ENCODE measurements around the gene LARP4.
"Not testable (repeated sequence)": the region's sequence is repeated elsewhere in the genome, so short reads cannot be mapped to it uniquely, and the experiment has no call there.

The LARP4 gene

GRCh38 chr12:50375802-50376201 is 24.9 kb upstream of the LARP4 start:
- Histone ChIP-seq H3K4me3 (ENCODE audit: low read depth, low read length) (no peak overlapping the region), H3K9me3 (ENCODE audit: control insufficient read depth, insufficient read depth, low read length) (no peaks in the 10 kb centered on the region), H3K36me3 (ENCODE audit: control insufficient read depth, insufficient read depth, low read length) (no peaks in the 10 kb centered on the region), H3K9ac (ENCODE audit: low read depth, low read length) (no peak overlapping the region), H3K27ac (ENCODE audit: low read depth, low read length) (no peak overlapping the region), H3K4me1 (ENCODE audit: control insufficient read depth, insufficient read depth, low read length) (no peaks in the 10 kb centered on the region), H3K27me3 (ENCODE audit: control insufficient read depth, insufficient read depth, low read length) (no peaks in the 10 kb centered on the region)

GRCh38 chr12:50380761-50381325 is 19.8 kb upstream of the LARP4 start:
- Histone ChIP-seq H3K9me3 (ENCODE audit: control insufficient read depth, insufficient read depth, low read length) (no peaks in the 10 kb centered on the region), H3K4me1 (ENCODE audit: control insufficient read depth, insufficient read depth, low read length) (no peaks in the 10 kb centered on the region), H3K27me3 (ENCODE audit: control insufficient read depth, insufficient read depth, low read length) (no peaks in the 10 kb centered on the region), H3K9ac (ENCODE audit: low read depth, low read length) (no peak overlapping the region), H3K36me3 (ENCODE audit: control insufficient read depth, insufficient read depth, low read length) (no peaks in the 10 kb centered on the region), H3K4me3 (ENCODE audit: low read depth, low read length) (no peak overlapping the region), H3K27ac (ENCODE audit: low read depth, low read length) (no peak overlapping the region)

GRCh38 chr12:50387487-50387886 is 13.2 kb upstream of the LARP4 start:
- Histone ChIP-seq H3K27me3 (ENCODE audit: control insufficient read depth, insufficient read depth, low read length) (no peaks in the 10 kb centered on the region), H3K36me3 (ENCODE audit: control insufficient read depth, insufficient read depth, low read length) (no peaks in the 10 kb centered on the region), H3K4me3 (ENCODE audit: low read depth, low read length) (peak overlapping the region; percentile 35; the same call in 1 of the 2 replicates), H3K4me1 (ENCODE audit: control insufficient read depth, insufficient read depth, low read length) (peaks cover 15% of the 10 kb centered on the region), H3K9ac (ENCODE audit: low read depth, low read length) (0 out of 2 replicates have a peak overlapping the region, but pooled peaks have one; percentile 39), H3K27ac (ENCODE audit: low read depth, low read length) (peak overlapping the region; percentile 56), H3K9me3 (ENCODE audit: control insufficient read depth, insufficient read depth, low read length) (no peaks in the 10 kb centered on the region)

GRCh38 chr12:50387972-50388478 is 12.7 kb upstream of the LARP4 start:
- Histone ChIP-seq H3K36me3 (ENCODE audit: control insufficient read depth, insufficient read depth, low read length) (no peaks in the 10 kb centered on the region), H3K27ac (ENCODE audit: low read depth, low read length) (peak overlapping the region; percentile 56), H3K4me1 (ENCODE audit: control insufficient read depth, insufficient read depth, low read length) (peaks cover 15% of the 10 kb centered on the region), H3K4me3 (ENCODE audit: low read depth, low read length) (peak overlapping the region; percentile 35; the same call in 1 of the 2 replicates), H3K9ac (ENCODE audit: low read depth, low read length) (0 out of 2 replicates have a peak overlapping the region, but pooled peaks have one; percentile 39), H3K27me3 (ENCODE audit: control insufficient read depth, insufficient read depth, low read length) (no peaks in the 10 kb centered on the region), H3K9me3 (ENCODE audit: control insufficient read depth, insufficient read depth, low read length) (no peaks in the 10 kb centered on the region)

- H3K27me3 ChIP-seq (ENCODE audit: control insufficient read depth, insufficient read depth, low read length); H3K27ac ChIP-seq (ENCODE audit: low read depth, low read length); H3K9ac ChIP-seq (ENCODE audit: low read depth, low read length); H3K4me3 ChIP-seq (ENCODE audit: low read depth, low read length); H3K9me3 ChIP-seq (ENCODE audit: control insufficient read depth, insufficient read depth, low read length); H3K36me3 ChIP-seq (ENCODE audit: control insufficient read depth, insufficient read depth, low read length): not testable (repeated sequence)
- H3K4me1 ChIP-seq (ENCODE audit: control insufficient read depth, insufficient read depth, low read length), result peaks cover 15% of the 10 kb centered on the region
These were observed 11.9 kb upstream of the LARP4 start for GRCh38 chr12:50388793-50389192.

GRCh38 chr12:50390316-50390741 is 10.4 kb upstream of the LARP4 start:
- Histone ChIP-seq H3K9me3 (ENCODE audit: control insufficient read depth, insufficient read depth, low read length) (no peaks in the 10 kb centered on the region), H3K27ac (ENCODE audit: low read depth, low read length) (no peak overlapping the region), H3K36me3 (ENCODE audit: control insufficient read depth, insufficient read depth, low read length) (no peaks in the 10 kb centered on the region), H3K27me3 (ENCODE audit: control insufficient read depth, insufficient read depth, low read length) (no peaks in the 10 kb centered on the region), H3K4me3 (ENCODE audit: low read depth, low read length) (no peak overlapping the region), H3K4me1 (ENCODE audit: control insufficient read depth, insufficient read depth, low read length) (peaks cover 15% of the 10 kb centered on the region), H3K9ac (ENCODE audit: low read depth, low read length) (no peak overlapping the region)

- Histone ChIP-seq H3K27ac (ENCODE audit: low read depth, low read length) (no peak overlapping the region), H3K9ac (ENCODE audit: low read depth, low read length) (no peak overlapping the region), H3K4me1 (ENCODE audit: control insufficient read depth, insufficient read depth, low read length) (no peaks in the 10 kb centered on the region), H3K4me3 (ENCODE audit: low read depth, low read length) (no peak overlapping the region), H3K9me3 (ENCODE audit: control insufficient read depth, insufficient read depth, low read length) (no peaks in the 10 kb centered on the region), H3K36me3 (ENCODE audit: control insufficient read depth, insufficient read depth, low read length) (no peaks in the 10 kb centered on the region), H3K27me3 (ENCODE audit: control insufficient read depth, insufficient read depth, low read length) (no peaks in the 10 kb centered on the region)
These were observed 6.1 kb upstream of the LARP4 start for GRCh38 chr12:50394469-50395029.

GRCh38 chr12:50397117-50397650 is 3.5 kb upstream of the LARP4 start:
- no peaks in the 10 kb centered on the region for H3K9me3 ChIP-seq (ENCODE audit: control insufficient read depth, insufficient read depth, low read length)
- H3K36me3 ChIP-seq (ENCODE audit: control insufficient read depth, insufficient read depth, low read length), result no peaks in the 10 kb centered on the region
- H3K4me1 ChIP-seq (ENCODE audit: control insufficient read depth, insufficient read depth, low read length), result peaks cover 3% of the 10 kb centered on the region; the same call in 1 of the 2 replicates
- no peak overlapping the region for H3K9ac ChIP-seq (ENCODE audit: low read depth, low read length)
- H3K27me3 ChIP-seq (ENCODE audit: control insufficient read depth, insufficient read depth, low read length), result no peaks in the 10 kb centered on the region
- H3K27ac ChIP-seq (ENCODE audit: low read depth, low read length), result no peak overlapping the region
- no peak overlapping the region for H3K4me3 ChIP-seq (ENCODE audit: low read depth, low read length)

GRCh38 chr12:50398931-50399330 is 1.8 kb upstream of the LARP4 start:
- Histone ChIP-seq H3K4me3 (ENCODE audit: low read depth, low read length) (no peak overlapping the region), H3K27ac (ENCODE audit: low read depth, low read length) (no peak overlapping the region), H3K9me3 (ENCODE audit: control insufficient read depth, insufficient read depth, low read length) (no peaks in the 10 kb centered on the region), H3K36me3 (ENCODE audit: control insufficient read depth, insufficient read depth, low read length) (peaks cover 5% of the 10 kb centered on the region; the same call in 1 of the 2 replicates), H3K27me3 (ENCODE audit: control insufficient read depth, insufficient read depth, low read length) (no peaks in the 10 kb centered on the region), H3K4me1 (ENCODE audit: control insufficient read depth, insufficient read depth, low read length) (peaks cover 12% of the 10 kb centered on the region), H3K9ac (ENCODE audit: low read depth, low read length) (no peak overlapping the region)

GRCh38 chr12:50400104-50400637 is 514 bp upstream of the LARP4 start:
- Histone ChIP-seq H3K4me1 (ENCODE audit: control insufficient read depth, insufficient read depth, low read length) (peaks cover 12% of the 10 kb centered on the region), H3K9ac (ENCODE audit: low read depth, low read length) (peak overlapping the region; percentile 62), H3K27ac (ENCODE audit: low read depth, low read length) (peak overlapping the region; percentile 97)

More at GRCh38 chr12:50400104-50400637, 514 bp upstream of the LARP4 start:
- Histone ChIP-seq H3K36me3 (ENCODE audit: control insufficient read depth, insufficient read depth, low read length) (peaks cover 5% of the 10 kb centered on the region; the same call in 1 of the 2 replicates), H3K9me3 (ENCODE audit: control insufficient read depth, insufficient read depth, low read length) (no peaks in the 10 kb centered on the region), H3K27me3 (ENCODE audit: control insufficient read depth, insufficient read depth, low read length) (no peaks in the 10 kb centered on the region), H3K4me3 (ENCODE audit: low read depth, low read length) (peak overlapping the region; percentile 97)
